Endodermal cell (in vitro differentiated cells): ENCODE results near the gene MICALL2. TPM values are rescaled to one million over a fixed set of nuclear protein-coding genes. Genes with fewer than 3 reads are reported as not detected.
"Not testable (repeated sequence)": the region's sequence is repeated elsewhere in the genome, so short reads cannot be mapped to it uniquely, and the experiment has no call there.

Experiments
- DNase-seq: peaks from one replicate; pipeline ENCODE4 v3.0.0-alpha.2; 2017
- H3K27ac ChIP-seq: 2 replicates; pipeline ENCODE4 v1.5.1; 2013; ENCODE audit warnings: mild to moderate bottlenecking, low read depth, low read length, moderate library complexity
- H3K27me3 ChIP-seq: 2 replicates; pipeline ENCODE4 v1.6.1; 2013; ENCODE audit warnings: mild to moderate bottlenecking, low read length, moderate library complexity; ENCODE audit not compliant: insufficient read depth, control insufficient read depth, poor library complexity, severe bottlenecking
- H3K36me3 ChIP-seq: 2 replicates; pipeline ENCODE4 v1.7.0; 2013; ENCODE audit warnings: mild to moderate bottlenecking, low read length, moderate library complexity; ENCODE audit not compliant: control insufficient read depth, insufficient read depth
- H3K4me1 ChIP-seq: one replicate; pipeline ENCODE4 v1.7.0; 2013; ENCODE audit warnings: low read length; ENCODE audit not compliant: control insufficient read depth, insufficient read depth
- H3K4me3 ChIP-seq: 2 replicates; pipeline ENCODE4 v1.5.1; 2013; ENCODE audit warnings: mild to moderate bottlenecking, low read length, moderate library complexity
- H3K9ac ChIP-seq: 2 replicates; pipeline ENCODE4 v1.6.1; 2013; ENCODE audit warnings: mild to moderate bottlenecking, low read length, moderate library complexity; ENCODE audit not compliant: poor library complexity, severe bottlenecking; ENCODE audit errors: extremely low read depth
- H3K9me3 ChIP-seq: 2 replicates; pipeline ENCODE4 v1.6.1; 2013; ENCODE audit warnings: mild to moderate bottlenecking, low read length, moderate library complexity; ENCODE audit not compliant: control insufficient read depth
- H3K27ac Mint-ChIP-seq: 2 replicates; pipeline ENCODE4 v1.8.0; 2020; ENCODE audit warnings: mixed read lengths
- H3K27me3 Mint-ChIP-seq: 2 replicates; pipeline ENCODE4 v1.8.0; 2021; ENCODE audit warnings: mild to moderate bottlenecking, mixed read lengths; ENCODE audit not compliant: insufficient read depth
- H3K36me3 Mint-ChIP-seq: 2 replicates; pipeline ENCODE4 v1.8.0; 2020; ENCODE audit warnings: low read depth, mixed read lengths
- H3K4me1 Mint-ChIP-seq: 2 replicates; pipeline ENCODE4 v1.8.0; 2020; ENCODE audit warnings: mixed read lengths
- H3K4me3 Mint-ChIP-seq: 2 replicates; pipeline ENCODE4 v1.8.0; 2020; ENCODE audit warnings: mild to moderate bottlenecking, moderate library complexity, mixed read lengths
- H3K9me3 Mint-ChIP-seq: 2 replicates; pipeline ENCODE4 v1.8.0; 2020; ENCODE audit warnings: mild to moderate bottlenecking, mixed read lengths
- WGBS, 2 experiments: methylation state at CpG; one replicate each; pipeline versions ENCODE4 v1.1.5 to v1.1.7; 2013; ENCODE audit warnings: missing lambda C conversion rate in 2 of 2, mixed read lengths in 1 of 2; ENCODE audit not compliant: insufficient coverage in 1 of 2, insufficient read length in 1 of 2; 5-methylcytosine and 5-hydroxymethylcytosine counted together
- total RNA-seq, 2 donors: library from RNA; stranded (reverse); fragmentation: NEBNext Ultra II Directional in 1 of 2; extraction: Animal tissue kit (Norgen Biotek cat#: 25700) in 1 of 2; gene quantifications; 2 replicates in 1 of 2; 3 replicates in 1 of 2; pipeline ENCODE4 v1.2.1, GENCODE V29; 2021
- TF ChIP-seq, protein P1 (sequence below): fragments of 200-600 bp; sonication (generic); conservative IDR thresholded peaks from 2 replicates; pipeline ENCODE4 v1.5.0; 2021; ENCODE audit warnings: antibody characterized with exemption, mild to moderate bottlenecking

Gene MICALL2
- total RNA-seq, 2 donors from 2014 or later, result 19.4 to 24.8 TPM

DNA sequence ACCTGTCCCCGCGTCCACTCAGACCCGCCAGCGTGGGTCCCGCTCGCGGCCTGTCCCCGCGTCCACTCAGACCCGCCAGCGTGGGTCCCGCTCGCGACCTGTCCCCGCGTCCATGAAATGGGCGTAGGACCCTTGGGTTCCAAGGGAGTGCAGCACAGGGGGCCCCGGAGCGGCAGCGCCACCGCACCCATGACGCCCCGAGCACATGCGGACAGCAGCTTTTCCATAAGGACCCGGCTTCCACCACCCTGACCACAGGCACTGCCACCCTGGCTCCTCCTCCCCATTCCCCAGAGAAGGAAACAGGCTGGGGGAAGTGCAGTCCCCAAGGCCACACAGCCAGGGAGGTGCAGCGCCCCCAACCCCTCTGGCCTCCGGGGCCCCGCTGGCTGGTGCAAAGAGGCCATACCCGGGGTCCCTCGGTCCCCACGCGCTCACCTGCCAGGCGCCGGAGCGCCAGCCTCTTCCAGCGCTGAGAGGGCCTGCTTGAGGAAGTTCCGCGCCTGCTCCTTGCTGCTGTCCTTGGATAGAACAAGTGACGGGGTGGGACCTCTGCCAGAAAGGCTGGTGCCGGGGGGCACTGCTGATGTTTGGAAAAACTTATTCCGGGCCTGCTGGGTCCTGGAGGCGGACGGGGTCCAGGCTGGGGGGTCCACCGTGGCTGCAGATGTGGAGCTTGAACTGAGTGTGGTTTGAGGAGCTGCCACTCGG is 14.9 kb downstream of the MICALL2 start:
- Histone ChIP-seq H3K27ac (no peak overlapping the region), H3K4me1 (no peaks in the 10 kb centered on the region), H3K36me3 (no peaks in the 10 kb centered on the region), H3K4me3 (no peak overlapping the region), H3K9ac (no peak overlapping the region), H3K27me3 (no peaks in the 10 kb centered on the region), H3K9me3 (no peaks in the 10 kb centered on the region)
- H3K36me3 Mint-ChIP-seq, result no peaks in the 10 kb centered on the region
- no peak overlapping the region for H3K4me3 Mint-ChIP-seq
- H3K9me3 Mint-ChIP-seq, result no peaks in the 10 kb centered on the region
- H3K27me3 Mint-ChIP-seq, result no peaks in the 10 kb centered on the region
- no peak for DNase-seq
- no peaks in the 10 kb centered on the region for H3K4me1 Mint-ChIP-seq
- WGBS, 2 experiments, result 93 to 94% methylated on average over 9 to 45 of the region's 45 CpGs
- H3K27ac Mint-ChIP-seq, result no peak overlapping the region
- TF ChIP-seq, protein P1, sequence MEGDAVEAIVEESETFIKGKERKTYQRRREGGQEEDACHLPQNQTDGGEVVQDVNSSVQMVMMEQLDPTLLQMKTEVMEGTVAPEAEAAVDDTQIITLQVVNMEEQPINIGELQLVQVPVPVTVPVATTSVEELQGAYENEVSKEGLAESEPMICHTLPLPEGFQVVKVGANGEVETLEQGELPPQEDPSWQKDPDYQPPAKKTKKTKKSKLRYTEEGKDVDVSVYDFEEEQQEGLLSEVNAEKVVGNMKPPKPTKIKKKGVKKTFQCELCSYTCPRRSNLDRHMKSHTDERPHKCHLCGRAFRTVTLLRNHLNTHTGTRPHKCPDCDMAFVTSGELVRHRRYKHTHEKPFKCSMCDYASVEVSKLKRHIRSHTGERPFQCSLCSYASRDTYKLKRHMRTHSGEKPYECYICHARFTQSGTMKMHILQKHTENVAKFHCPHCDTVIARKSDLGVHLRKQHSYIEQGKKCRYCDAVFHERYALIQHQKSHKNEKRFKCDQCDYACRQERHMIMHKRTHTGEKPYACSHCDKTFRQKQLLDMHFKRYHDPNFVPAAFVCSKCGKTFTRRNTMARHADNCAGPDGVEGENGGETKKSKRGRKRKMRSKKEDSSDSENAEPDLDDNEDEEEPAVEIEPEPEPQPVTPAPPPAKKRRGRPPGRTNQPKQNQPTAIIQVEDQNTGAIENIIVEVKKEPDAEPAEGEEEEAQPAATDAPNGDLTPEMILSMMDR, result no peak

DNA sequence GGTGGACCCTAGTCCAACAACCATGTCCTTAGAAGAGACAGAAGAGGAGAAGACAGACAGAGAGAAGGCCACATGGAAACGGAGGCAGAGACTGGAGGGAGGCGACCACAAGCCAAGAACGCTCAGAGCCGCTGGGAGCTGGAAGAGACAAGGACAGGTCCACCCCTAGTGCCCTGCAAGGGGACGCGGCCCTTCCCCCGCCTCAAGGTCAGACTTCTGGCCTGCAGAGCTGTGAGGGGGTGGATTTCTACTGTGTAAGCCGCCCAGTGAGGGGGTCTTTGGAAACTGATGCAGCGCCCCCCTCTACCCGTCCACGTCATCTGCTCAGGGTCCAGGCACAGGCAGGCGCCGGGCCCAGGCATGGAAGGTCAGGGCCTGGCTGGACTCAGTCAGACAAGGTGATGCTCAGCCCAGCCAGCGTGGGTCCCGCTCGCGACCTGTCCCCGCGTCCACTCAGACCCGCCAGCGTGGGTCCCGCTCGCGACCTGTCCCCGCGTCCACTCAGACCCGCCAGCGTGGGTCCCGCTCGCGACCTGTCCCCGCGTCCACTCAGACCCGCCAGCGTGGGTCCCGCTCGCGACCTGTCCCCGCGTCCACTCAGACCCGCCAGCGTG is 15.6 kb downstream of the MICALL2 start:
- not testable (repeated sequence) for H3K27ac Mint-ChIP-seq, H3K4me3 Mint-ChIP-seq, H3K27me3 Mint-ChIP-seq, H3K9ac ChIP-seq, H3K36me3 ChIP-seq, DNase-seq, H3K4me1 Mint-ChIP-seq, H3K36me3 Mint-ChIP-seq, H3K27ac ChIP-seq, H3K4me3 ChIP-seq, H3K27me3 ChIP-seq, H3K9me3 ChIP-seq, H3K9me3 Mint-ChIP-seq, H3K4me1 ChIP-seq
- WGBS, 2 experiments, result 90 to 99% methylated on average over 9 to 14 of the region's 42 CpGs

DNA sequence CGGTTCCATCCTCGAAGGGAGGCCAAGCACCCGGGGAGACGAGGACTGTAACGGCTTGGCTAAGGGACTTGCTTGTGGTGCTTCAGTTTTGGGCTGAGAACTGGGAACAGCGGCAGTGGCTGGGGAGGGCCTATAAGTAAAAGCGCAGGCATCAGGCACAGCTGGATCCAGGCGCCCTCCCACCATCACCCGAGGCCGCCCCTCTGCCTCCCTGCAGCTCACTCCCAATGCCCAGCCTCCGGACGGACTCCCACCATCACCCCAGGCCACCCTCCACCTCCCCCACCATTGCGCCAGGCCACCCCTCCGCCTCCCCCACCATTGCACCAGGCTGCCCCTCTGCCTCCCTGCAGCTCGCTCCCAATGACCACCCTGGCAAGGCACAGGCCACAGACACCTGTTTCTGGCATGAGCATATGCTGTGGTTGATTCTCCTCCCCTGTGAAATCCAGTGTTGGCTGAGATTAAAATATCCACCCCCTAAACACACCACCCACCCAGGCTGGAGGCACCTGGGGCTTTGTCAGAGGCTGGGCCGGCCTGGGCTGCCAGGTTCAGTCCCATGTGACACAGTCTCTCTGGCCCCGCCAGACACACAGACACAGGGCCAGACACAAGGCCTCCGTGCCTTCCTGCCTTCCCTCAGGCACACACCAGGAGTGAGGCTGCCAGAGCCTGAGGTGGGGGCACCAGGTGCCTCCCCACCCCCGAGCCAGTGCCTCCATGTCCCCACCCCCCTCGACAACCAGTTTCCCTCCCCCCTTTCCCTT is 16.7 kb downstream of the MICALL2 start:
- Mint-ChIP-seq H3K36me3 (no peaks in the 10 kb centered on the region), H3K27me3 (no peaks in the 10 kb centered on the region), H3K27ac (no peak overlapping the region), H3K9me3 (no peaks in the 10 kb centered on the region), H3K4me1 (no peaks in the 10 kb centered on the region), H3K4me3 (no peak overlapping the region)
- Histone ChIP-seq H3K4me3 (no peak overlapping the region), H3K27ac (peak overlapping the region; percentile 17), H3K9ac (no peak overlapping the region), H3K9me3 (no peaks in the 10 kb centered on the region), H3K36me3 (no peaks in the 10 kb centered on the region), H3K4me1 (no peaks in the 10 kb centered on the region), H3K27me3 (no peaks in the 10 kb centered on the region)
- TF ChIP-seq, protein P1, result no peak
- 90 to 95% methylated on average over 8 to 19 of the region's 20 CpGs for WGBS, 2 experiments
- DNase-seq, result no peak
